LoVo (cell line): ENCODE measurements around the gene OVOL2.

Experiments used
- DNase-seq: peaks from one replicate; pipeline ENCODE4 v3.0.0-alpha.2; 2016; ENCODE audit warnings: low spot score

The OVOL2 gene

DNA sequence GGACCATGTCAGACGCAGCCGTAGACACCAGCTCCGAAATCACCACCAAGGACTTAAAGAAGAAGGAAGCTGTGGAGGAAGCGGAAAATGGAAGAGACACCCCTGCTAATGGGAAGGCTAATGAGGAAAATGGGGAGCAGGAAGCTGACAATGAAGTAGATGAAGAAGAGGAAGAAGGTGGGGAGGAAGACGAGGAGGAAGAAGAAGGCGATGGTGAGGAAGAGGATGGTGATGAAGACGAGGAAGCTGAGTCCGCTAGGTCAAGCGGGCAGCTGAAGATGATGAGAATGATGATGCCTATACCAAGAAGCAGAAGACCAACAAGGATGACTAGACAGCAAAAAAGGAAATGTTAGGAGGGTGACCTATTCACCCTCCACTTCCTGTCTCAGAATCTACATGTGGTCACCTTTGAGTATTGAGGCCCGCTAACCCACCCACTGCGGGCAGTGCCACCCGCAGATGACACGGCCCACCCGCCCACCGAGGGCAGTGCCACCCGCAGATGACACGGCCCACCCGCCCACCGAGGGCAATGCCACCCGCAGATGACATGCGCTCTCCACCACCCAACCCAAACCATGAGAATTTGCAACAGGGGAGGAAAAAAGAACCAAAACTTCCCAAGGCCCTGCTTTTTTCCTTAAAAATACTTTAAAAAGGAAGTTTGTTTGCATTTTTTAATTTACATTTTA lies 45.6 kb downstream of the OVOL2 start:
- DNase-seq: no peak

DNA sequence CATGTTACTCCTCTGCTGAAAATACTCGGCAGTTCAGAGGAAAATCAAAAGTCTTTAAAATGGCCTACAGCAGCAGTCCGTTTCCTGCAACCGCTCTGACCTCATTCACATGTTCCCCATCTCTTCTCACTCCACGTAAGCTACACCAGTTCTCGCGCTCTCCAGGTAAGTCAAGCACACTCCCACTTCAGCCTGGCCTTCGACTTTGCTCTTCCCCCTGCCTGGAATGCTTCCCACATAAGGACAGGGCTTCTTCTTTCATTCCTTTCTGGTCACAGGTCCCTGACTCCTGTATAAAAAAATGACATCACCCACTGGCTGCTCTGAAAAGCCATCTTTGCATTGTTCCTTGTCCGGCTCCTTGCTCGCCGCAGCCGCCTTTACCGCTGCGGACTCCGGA lies 46.2 kb downstream of the OVOL2 start:
- no peak for DNase-seq

DNA sequence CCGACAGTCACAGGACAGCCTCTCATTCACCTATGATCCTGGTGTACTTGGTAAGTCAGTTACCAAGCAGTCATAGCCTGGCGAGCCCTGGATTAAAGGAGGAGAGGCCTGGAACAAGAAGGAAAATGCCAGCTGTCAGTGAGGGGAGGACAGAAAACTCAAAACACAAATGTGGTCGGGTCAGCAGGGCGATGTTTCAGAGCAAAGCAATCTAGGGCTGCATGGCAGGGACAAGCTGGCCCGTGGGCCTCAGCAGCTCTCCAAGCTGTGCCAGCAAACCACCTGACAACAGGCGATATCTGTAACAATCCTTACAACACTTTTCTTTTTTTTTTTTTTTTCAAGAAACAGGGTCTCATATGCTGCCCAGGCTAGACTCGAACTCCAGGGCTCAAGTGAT lies 48.6 kb downstream of the OVOL2 start:
- no peak for DNase-seq

DNA sequence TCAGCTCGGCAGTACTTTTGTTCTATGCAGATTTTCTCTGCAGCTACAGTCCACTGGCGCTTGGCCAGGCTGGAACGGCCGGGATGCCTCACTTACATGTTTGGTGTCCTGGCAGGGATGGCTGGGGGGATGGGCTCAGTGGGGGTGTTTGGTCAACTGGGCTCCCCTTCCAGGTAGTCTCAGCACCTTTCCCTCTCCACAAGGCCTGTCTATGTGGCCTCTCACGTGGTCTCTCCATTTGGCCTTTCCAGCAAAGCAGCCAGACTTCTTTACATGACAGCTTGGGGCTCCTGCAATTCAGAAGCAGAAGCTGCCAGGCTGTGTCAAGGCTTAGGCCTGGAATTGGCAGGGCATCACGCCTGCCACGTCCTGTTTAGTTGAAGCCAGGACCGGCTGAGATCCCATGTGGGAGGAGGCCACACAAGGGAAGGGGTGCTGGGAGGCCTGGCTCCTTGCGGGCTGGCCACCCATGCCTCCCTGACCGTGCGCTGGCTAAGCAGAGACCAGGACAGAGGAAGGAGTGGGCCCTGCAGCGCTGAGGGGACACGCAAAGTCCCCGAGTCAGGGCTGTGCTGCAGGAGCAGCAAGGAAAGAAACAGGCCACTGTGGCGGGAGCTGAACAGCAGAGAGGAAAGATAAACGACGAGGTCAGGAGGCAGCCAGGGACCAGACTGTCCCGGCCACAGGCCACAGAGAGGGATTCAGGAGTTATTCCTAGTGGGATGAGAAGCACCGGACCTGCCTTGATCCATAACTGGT lies 50.0 kb downstream of the OVOL2 start:
- DNase-seq: no peak

DNA sequence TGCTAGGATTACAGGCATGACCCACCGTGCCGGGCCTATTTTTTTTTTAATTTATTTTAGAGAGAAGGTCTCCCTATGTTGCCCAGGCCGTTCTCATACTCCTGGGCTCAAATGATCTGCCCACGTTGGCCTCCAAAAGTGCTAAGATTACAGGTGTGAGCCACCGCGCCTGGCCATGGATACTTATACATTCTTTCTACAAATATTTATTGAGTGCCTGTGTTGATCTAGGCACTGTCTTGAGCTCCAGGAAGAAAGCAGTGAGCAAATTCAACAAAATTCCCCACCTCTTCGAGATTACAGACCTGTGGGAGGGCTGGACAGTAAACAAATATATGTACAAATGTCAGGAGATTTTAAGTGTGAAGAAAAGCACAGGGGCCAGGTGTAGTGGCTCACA lies 51.0 kb downstream of the OVOL2 start:
- no peak for DNase-seq

DNA sequence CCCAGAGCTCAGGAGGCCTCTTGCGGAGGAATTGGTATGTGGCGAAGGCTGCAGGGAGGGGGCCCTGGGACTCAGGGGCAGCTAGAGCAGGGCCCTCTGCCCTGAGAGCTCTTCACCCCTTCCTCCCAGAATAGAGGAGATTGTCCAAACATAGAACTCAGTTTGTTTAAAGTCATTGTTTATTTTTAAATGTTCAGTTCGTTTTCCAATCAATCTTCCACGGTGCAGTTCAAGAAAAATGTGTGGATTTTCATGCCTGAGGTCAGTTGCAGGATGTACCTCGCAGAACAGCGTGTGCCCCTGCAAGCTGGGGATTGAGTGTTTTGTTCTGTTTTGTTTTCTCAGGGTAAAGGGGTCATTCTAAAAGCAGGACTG lies 51.7 kb downstream of the OVOL2 start:
- no peak for DNase-seq

DNA sequence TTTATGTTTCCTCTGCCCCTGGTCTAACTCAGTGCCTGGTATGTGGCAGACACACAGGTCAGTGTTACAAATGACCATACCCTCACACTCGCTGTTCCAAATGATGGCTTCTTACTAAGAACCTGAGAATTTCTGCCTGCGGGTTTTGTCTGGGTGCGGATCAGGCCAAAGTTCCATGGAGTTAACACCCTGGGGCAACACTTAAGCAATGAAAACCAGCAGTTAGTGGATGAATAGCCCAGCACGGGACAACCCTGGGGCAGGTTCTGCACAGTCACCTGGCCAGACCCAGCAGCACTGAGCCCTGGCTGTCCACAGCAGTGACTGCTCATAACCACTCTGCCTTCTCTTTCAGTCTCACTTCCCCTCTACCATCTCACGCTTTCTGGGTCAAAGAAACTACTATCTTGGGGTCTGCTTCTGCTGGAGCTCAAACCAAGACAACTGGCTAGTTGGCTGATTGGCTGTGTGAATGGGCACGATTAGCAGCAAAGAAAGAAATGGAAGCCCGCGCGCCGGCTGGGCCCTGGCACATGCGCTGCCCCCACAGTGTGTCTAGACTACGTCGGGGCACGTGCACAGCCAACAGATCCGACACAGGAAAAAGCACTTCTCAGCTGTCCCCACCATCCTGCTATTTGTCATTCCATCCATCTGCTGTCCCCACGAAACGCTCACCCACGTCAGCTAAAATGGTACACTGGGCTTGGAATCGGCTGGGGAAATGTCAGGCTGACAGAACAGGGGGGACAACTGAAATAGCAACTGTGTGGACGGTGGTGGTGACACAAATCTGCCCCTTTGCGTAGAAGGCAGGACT lies 52.3 kb downstream of the OVOL2 start:
- no peak for DNase-seq

DNA sequence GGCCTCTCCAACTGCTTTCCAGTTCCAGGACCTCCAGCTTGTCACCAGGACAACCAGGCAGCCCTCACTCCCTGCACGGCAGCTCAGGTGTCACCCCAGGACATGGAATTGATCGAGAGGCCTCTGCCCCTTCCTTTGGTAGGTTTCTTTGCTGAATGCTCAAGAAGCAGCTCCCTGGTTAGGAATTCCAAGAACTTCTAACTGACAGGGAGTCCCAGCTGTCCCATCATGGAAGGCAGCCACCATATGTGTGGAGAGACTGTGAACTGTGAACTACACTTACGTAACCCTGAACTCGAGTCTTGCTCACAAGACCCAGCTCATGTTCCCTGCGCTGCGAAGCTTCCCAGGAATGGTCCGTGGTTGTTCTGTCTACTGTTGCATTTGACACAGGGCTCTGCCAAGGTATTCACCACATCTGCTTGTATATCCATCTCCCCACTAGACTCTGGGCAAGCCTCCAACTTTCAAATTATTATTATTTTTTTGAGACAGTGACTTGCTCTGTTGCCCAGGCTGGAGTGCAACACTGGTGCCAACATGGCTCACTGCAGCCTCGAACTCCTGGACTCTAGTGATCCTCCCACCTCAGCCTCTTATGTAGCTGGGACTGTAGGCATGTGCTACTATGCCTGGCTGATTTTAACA lies 53.2 kb downstream of the OVOL2 start:
- DNase-seq: no peak

DNA sequence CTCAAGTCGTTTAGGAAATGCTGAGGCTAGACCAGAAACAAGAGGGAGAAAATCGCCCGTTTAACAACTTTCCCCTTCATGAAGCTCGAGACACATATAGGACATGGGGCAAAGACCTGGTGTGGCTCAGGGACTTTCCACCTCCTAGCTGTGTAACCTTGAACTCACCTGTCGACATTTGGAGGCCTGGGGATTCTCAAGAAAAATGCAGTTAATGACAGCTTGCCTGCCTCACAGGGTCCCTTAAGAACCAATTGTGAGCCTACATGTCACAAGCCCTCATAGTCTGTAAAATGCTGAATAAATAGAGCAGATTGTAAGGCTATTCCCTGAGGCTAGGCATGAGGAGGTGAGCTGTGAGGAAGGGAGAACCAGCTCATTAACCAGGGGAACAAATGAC lies 53.8 kb downstream of the OVOL2 start:
- DNase-seq: no peak

DNA sequence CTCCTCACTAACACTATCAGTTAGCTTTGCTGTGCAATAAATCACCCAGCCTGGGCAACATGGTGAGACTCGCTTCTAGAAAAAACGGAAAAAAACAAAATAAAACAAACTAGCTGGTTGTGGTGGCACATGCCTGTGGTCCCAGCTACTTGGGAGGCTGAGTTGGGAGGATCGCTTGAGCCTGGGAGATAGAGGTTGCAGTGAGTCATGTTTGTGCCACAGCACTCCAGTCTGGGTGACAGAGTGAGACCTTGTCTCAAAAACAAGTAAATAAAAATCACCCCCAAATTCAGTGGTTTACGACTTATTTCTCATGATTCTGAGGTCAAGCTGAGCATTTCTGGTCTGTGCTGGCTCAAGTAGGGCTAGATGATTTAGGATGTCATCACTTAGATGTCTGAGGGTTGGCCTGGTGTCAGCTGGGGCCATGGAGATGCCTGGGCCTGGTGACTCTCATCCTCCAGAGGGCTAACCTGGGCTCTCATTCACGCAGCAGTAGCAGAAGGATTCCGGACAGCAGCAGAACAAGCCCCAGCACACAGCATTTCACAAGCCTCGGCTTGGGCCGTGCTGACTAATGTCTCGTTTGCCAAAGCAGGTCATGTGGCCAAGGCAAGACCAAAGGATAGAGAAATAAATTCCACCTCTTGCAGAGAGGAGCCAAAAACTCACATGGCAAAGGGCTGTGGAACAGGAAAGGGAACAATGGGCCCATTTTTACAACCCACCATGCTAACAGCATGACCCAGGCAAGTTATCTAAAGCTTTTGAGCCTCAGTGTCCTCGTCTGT lies 56.4 kb downstream of the OVOL2 start:
- no peak for DNase-seq

DNA sequence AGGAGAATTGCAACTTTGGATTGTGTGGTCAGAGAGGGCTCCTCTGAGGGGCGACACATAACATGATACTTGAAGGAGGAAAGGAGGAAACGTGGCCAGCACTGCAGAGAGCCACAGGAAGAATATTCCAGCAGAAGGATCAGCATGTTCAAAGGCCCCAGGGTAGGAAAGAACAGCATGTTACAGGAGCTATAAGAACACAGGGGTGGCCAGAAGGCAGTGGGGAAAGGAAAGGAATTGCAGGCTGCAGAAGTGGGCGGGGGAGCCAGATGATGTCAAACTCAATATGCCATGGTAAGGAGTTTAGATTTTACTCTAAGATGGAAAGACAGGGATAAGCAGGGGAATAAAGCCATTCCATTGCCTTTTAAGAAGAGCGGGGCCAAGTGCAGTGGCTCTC lies 58.1 kb downstream of the OVOL2 start:
- no peak for DNase-seq

DNA sequence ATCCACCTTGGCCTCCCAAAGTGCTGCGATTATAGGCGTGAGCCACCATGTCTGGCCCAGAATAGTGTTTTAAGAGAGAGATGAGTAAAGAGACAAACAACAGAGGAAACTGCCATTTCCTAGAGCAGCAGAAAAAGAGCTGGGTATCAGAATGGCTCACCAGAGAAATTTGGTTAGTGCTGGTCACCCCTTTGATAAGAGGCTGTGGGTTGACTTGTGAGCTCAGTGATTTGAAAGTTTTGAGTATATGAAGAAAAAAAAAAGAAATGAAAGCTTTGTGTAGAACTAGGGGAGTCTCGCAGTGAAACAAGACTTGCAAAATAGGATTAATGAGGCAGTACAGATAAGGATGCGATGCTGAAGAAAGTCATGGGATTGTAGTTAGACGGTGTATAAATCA lies 59.3 kb downstream of the OVOL2 start:
- no peak for DNase-seq

DNA sequence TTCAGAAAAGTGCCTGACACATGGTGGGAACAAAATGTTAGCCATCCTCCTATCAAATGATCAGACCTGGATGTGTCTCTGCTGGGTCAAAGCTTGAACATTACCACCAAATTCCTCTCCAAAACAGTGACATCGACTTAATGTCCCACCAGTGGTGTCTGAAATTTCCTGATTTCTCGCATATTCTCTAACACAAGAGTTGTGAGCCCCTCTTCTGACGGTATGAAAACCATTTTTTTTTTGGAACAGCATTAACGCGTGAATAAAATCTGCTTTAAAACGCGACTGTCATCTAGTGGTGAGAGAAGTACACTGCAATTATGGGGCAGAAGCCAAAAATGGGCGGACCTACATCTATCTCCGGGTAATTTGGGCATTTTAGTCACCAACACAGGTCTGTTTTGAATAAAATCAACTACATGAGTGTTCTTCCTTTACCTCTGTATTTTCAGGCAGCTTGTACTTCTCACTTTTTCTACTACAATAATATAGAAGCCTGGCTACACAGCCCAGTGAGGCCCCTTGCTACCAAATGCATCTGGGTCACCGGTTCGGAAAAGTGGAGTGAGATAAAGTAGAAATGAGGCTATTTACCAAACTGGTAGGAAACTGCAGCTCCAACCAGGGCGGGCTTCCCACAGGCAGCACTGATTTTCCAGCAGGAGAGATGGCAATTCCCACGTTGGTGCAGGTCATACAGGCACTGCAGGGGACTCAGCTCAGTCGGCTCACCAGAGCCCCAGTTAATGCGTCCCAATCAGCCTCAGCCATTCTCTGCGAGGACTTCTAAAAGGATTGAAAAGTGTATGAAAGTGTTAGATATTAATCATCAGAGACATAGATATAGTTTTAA lies 61.5 kb downstream of the OVOL2 start:
- peak; percentile 61 for DNase-seq

DNA sequence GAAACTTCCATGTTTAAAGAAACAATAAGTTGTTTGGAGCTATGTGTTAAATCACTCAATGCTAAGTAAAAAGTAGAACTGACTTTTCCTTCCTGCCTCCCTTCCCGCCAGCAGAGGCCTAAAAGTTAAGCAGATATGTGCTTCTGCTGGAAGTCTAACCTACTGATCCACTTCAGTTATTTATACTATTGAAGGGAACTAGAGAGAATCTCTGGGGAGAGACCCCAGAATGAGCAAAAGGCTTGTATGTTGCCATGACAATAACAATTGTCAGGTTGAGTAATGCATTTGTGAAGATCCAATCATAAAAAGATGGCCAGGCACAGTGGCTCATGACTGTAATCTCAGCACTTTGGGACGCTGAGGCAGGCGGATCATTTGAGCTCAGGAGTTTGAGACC lies 64.2 kb downstream of the OVOL2 start:
- DNase-seq: no peak

DNA sequence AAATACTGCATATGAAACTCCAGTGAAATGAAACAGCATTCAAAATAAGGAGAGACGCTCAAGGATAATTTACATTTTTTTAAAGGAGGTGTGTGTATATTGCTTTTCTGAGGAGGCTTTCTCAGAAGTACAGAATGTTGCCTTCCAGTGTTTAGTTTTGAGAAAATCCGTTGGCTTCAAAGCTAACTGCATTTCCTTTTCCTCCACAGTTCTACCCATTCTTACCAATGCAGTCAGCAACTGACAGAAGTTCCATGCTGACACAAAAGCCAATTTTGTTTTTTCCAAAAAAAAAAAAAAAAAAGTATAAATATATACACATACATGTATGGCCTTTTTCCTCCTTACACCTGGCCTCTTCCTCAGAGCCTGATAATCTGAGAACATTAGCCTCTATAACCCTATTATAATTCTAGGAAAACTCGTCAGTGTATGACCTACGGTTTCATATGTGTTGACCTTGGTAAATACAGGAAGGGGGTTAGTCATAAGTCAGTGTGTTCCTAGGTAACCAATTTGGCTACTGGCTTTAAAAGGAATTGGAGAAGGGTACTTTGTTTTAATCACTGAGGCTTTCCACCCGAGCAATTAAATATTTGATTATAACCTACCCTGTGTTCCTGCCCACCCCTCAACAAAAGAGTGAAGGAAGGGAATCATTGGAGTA lies 64.7 kb downstream of the OVOL2 start:
- no peak for DNase-seq

DNA sequence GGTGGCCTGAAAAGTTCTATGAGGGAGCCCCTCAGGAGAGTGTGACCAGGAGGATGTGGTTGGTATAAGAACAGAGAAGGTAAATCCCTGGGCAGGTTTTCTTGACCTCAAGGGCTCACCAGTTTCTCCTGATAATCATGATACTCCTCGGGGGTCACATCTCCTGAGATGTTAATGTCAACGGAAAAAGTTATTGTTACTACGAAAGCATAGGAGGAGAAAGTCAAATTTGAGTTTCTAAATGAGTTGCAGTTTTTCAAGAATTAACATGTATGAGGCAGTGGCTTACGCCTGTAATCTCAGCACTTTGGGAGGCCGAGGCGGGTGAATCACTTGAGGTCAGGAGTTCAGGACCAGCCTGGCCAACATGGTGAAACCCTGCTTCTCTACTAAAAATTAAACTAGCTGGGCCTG lies 65.5 kb downstream of the OVOL2 start:
- DNase-seq: no peak

DNA sequence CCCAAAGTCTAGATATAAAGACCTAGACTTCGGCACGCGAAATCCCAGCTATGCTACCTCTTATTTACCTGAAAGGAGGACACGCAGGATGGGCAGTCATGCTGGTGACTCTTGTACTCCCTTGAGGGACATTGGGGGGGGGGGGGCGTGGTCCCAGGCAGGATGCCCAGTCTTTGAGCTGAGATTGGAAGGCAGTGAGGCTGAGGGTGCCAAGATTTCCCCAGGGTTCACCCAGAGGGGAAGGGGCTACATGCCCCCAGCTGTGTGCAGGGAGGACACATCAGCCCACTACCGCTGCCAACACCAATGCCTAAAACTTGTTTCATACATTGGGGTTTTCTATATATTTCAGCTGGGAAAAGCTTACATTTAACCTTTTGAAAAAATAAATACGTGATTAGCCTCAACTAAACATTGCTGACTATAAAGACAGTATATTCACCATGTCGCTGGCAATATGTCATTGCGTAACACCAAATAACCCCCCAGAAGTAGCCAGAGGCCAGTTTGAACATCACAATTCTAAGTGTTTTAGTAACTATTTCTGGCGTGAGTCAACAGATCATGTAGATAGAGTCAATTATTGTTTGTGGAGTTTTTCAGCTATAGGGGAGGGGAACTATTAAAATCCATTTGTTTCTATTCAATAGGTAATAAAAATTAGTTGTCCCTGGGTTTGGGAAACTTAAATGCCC lies 67.3 kb downstream of the OVOL2 start:
- no peak for DNase-seq

DNA sequence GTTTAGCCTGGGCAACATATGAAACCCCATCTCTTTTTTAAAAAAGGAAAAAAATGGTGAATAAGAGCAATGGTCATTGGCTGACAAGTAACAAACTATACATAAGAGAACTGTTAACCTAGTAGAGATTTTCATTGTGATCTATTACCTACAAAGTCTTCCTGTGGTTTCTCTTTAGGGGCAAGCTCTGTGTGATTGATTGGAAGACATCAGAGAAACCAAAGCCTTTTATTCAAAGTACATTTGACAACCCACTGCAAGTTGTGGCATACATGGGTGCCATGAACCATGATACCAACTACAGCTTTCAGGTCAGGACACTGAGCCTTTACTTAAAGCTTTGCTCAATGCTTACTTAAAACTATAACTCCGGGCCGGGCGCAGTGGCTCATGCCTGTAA lies 69.7 kb downstream of the OVOL2 start:
- DNase-seq: no peak

DNA sequence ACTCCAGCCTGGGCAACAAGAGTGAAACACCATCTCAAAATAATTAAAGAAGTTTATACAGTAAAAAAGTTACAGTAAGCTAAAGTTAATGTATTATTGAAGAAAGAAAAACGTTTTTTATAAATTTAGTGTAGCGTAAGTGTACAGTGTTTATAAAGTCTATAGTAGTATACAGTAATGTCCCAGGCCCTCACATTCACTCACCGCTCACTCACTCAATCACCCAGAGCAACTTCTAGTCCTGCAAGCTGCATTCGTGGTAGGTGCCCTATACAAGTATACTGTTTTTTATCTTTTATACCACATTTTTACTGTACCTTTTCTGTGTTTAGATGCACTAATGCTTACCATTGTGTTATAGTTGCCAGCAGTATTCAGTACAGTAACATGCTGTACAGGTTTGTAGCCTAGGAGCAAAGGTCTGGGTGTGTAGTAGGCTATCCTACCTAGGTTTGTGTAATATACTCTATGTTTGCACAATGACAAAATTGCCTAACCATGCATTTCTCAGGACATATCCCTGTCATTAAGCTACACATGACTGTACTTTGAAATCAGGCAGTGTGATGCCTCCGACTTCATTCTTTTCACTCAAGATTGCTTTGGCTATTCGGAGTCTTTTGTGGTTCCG lies 72.2 kb downstream of the OVOL2 start:
- DNase-seq: no peak
